IMR-90 (cell line): ENCODE measurements around the gene CUX1. TPM values are rescaled to one million over a fixed set of nuclear protein-coding genes. Genes with fewer than 3 reads are reported as not detected.

Experiments used
- ATAC-seq: fragments of 200-7000 bp; cut with Tn5 transposase; 2 replicates; pipeline ENCODE4 v1.9.1; 2020; ENCODE audit warnings: low read depth, mild to moderate bottlenecking, moderate library complexity
- BruUV-seq: library from RNA; stranded (reverse); fragments of 400-500 nt; replicated peaks from 2 replicates; lab custom pipeline; 2021; lab: Mats Ljungman, UMichigan
- CTCF ChIA-PET: fragments of 300-600 bp; formaldehyde crosslinking; extraction: SDS; loops from one replicate; lab custom pipeline; 2021; ENCODE audit warnings: antibody characterized with exemption; lab: Yijun Ruan, JAX
- POLR2A ChIA-PET: fragments of 300-600 bp; sonication (Branson Sonifier 250); formaldehyde crosslinking; loops from one replicate; lab custom pipeline; 2022; ENCODE audit warnings: antibody characterized with exemption; ENCODE audit not compliant: unreplicated experiment; lab: Charles Lee
- DNase-seq: peaks from one replicate; pipeline ENCODE4 v3.0.0; 2013
- H2AFZ ChIP-seq: replicated peaks from 2 replicates; pipeline ENCODE3; 2013; ENCODE audit warnings: low read length, mild to moderate bottlenecking; ENCODE audit not compliant: poor library complexity
- H2AK5ac ChIP-seq: 2 replicates; pipeline ENCODE4 v1.6.1; 2013; ENCODE audit warnings: low read depth, low read length, inconsistent platforms
- H2AK9ac ChIP-seq: replicated peaks from 2 replicates; pipeline ENCODE3; 2013; ENCODE audit warnings: mild to moderate bottlenecking, low read depth, low read length, moderate library complexity; ENCODE audit not compliant: poor library complexity
- H2BK120ac ChIP-seq: 2 replicates; pipeline ENCODE4 v1.6.1; 2013; ENCODE audit warnings: low read depth, low read length, inconsistent platforms
- H2BK15ac ChIP-seq: 3 replicates; pipeline ENCODE4 v1.6.1; 2013; ENCODE audit warnings: low read depth, low read length, inconsistent platforms
- H2BK20ac ChIP-seq: 2 replicates; pipeline ENCODE4 v1.6.1; 2013; ENCODE audit warnings: low read depth, mild to moderate bottlenecking, inconsistent platforms, low read length, moderate library complexity
- H2BK5ac ChIP-seq: 2 replicates; pipeline ENCODE4 v1.6.1; 2013; ENCODE audit warnings: mild to moderate bottlenecking, low read depth, low read length, inconsistent platforms; ENCODE audit not compliant: poor library complexity, severe bottlenecking
- H3K14ac ChIP-seq: replicated peaks from 2 replicates; pipeline ENCODE4 v1.6.1; 2013; ENCODE audit warnings: low read depth, low read length, inconsistent platforms
- H3K18ac ChIP-seq: 2 replicates; pipeline ENCODE4 v1.6.1; 2013; ENCODE audit warnings: low read depth, low read length, control low read depth
- H3K23ac ChIP-seq: 2 replicates; pipeline ENCODE4 v1.6.1; 2013; ENCODE audit warnings: low read depth, low read length, inconsistent platforms
- H3K27ac ChIP-seq: 2 replicates; pipeline ENCODE4 v1.5.1; 2013; ENCODE audit warnings: mild to moderate bottlenecking, control low read depth, low read length; ENCODE audit not compliant: insufficient read depth
- H3K27me3 ChIP-seq: 2 replicates; pipeline ENCODE4 v1.6.1; 2013; ENCODE audit warnings: low read length; ENCODE audit not compliant: control insufficient read depth, insufficient read depth
- H3K36me3 ChIP-seq: 2 replicates; pipeline ENCODE4 v1.6.1; 2013; ENCODE audit warnings: low read length, mixed read lengths; ENCODE audit not compliant: control insufficient read depth, insufficient read depth
- H3K4ac ChIP-seq: 2 replicates; pipeline ENCODE4 v1.6.1; 2013; ENCODE audit warnings: low read depth, low read length, inconsistent platforms
- H3K4me1 ChIP-seq: 2 replicates; pipeline ENCODE4 v1.6.1; 2013; ENCODE audit warnings: low read length, mixed read lengths; ENCODE audit not compliant: control insufficient read depth, insufficient read depth
- H3K4me2 ChIP-seq: 2 replicates; pipeline ENCODE4 v1.6.1; 2013; ENCODE audit warnings: low read depth, mild to moderate bottlenecking, control low read depth, low read length, moderate library complexity
- H3K4me3 ChIP-seq: 2 replicates; pipeline ENCODE4 v1.5.1; 2013; ENCODE audit warnings: low read depth, mild to moderate bottlenecking, control low read depth, low read length, moderate library complexity; ENCODE audit not compliant: insufficient read depth
- H3K56ac ChIP-seq: 2 replicates; pipeline ENCODE4 v1.6.1; 2013; ENCODE audit warnings: low read length, inconsistent platforms; ENCODE audit not compliant: insufficient read depth; ENCODE audit errors: extremely low read depth
- H3K79me1 ChIP-seq, 2 experiments: 2 replicates each; pipeline ENCODE4 v1.6.1; 2013; ENCODE audit warnings: low read length in 2 of 2, inconsistent platforms in 1 of 2, low read depth in 1 of 2
- H3K9ac ChIP-seq: 2 replicates; pipeline ENCODE4 v1.6.1; 2013; ENCODE audit warnings: low read depth, low read length, control low read depth
- H3K9me1 ChIP-seq: 2 replicates; pipeline ENCODE4 v1.6.1; 2013; ENCODE audit warnings: low read length, inconsistent platforms; ENCODE audit not compliant: insufficient read depth
- H3K9me3 ChIP-seq: 2 replicates; pipeline ENCODE4 v1.6.1; 2013; ENCODE audit warnings: low read length; ENCODE audit not compliant: control insufficient read depth, insufficient read depth
- H4K20me1 ChIP-seq: 2 replicates; pipeline ENCODE4 v1.6.1; 2013; ENCODE audit warnings: low read length, inconsistent platforms; ENCODE audit not compliant: insufficient read depth
- H4K5ac ChIP-seq: 2 replicates; pipeline ENCODE4 v1.6.1; 2013; ENCODE audit warnings: mild to moderate bottlenecking, low read depth, low read length, control low read depth
- H4K8ac ChIP-seq, 2 experiments: 2 replicates each; pipeline ENCODE4 v1.6.1; 2013; ENCODE audit warnings: low read depth in 2 of 2, low read length in 2 of 2, control low read depth in 1 of 2, inconsistent platforms in 1 of 2
- H4K91ac ChIP-seq: 2 replicates; pipeline ENCODE4 v1.6.1; 2013; ENCODE audit warnings: low read depth, low read length, inconsistent platforms; ENCODE audit not compliant: insufficient read depth
- BHLHE40 ChIP-seq: fragments of 150-350 bp; IDR thresholded peaks from 2 replicates; pipeline ENCODE4 v1.6.1; 2016; ENCODE audit warnings: mild to moderate bottlenecking, low read depth, low read length
- CHD1 ChIP-seq: IDR thresholded peaks from 2 replicates; pipeline ENCODE4 v1.6.1; 2012; ENCODE audit warnings: low read depth, low read length, improper control_type of control experiment
- FOS ChIP-seq: fragments of 150-350 bp; IDR thresholded peaks from 2 replicates; pipeline ENCODE4 v1.6.1; 2016; ENCODE audit warnings: low read depth, low read length
- MAFK ChIP-seq: IDR thresholded peaks from 2 replicates; pipeline ENCODE4 v1.6.1; 2012; ENCODE audit warnings: low read depth, low read length, improper control_type of control experiment
- MAZ ChIP-seq: IDR thresholded peaks from 2 replicates; pipeline ENCODE4 v1.6.1; 2012; ENCODE audit warnings: low read depth, mild to moderate bottlenecking, low read length, improper control_type of control experiment, moderate library complexity, borderline replicate concordance
- MXI1 ChIP-seq: IDR thresholded peaks from 2 replicates; pipeline ENCODE4 v1.6.1; 2012; ENCODE audit warnings: low read depth, mild to moderate bottlenecking, low read length, moderate library complexity, borderline replicate concordance
- POLR2A ChIP-seq: IDR thresholded peaks from 2 replicates; pipeline ENCODE4 v1.6.1; 2012; ENCODE audit warnings: mild to moderate bottlenecking, low read depth, low read length
- RCOR1 ChIP-seq: IDR thresholded peaks from 2 replicates; pipeline ENCODE4 v1.6.1; 2012; ENCODE audit warnings: mild to moderate bottlenecking, low read length, improper control_type of control experiment; ENCODE audit not compliant: insufficient replicate concordance
- WGBS, 2 experiments: methylation state at CpG; one replicate each; pipeline versions ENCODE4 v1.1.5 to v1.1.7; 2013; ENCODE audit warnings: missing lambda C conversion rate in 2 of 2; ENCODE audit not compliant: insufficient read length in 1 of 2; ENCODE audit errors: extremely low coverage in 2 of 2; 5-methylcytosine and 5-hydroxymethylcytosine counted together
- dilution Hi-C: fragments of 300-500 bp; cut with HindIII; formaldehyde crosslinking; loops from one replicate; pipeline ENCODE4 v1.14.3; 2018; ENCODE audit warnings: low sequenced_read_pairs; ENCODE audit not compliant: unreplicated experiment
- in situ Hi-C: fragments of 300-500 bp; cut with MboI; formaldehyde crosslinking; loops from 3 replicates; pipeline ENCODE4 v1.14.3; 2019; ENCODE audit warnings: low sequenced_read_pairs, inconsistent platforms, mixed read lengths
- intact Hi-C: fragments of 100-400 bp; cut with micrococcal nuclease; formaldehyde crosslinking; loops from 2 replicates; pipeline ENCODE4 v1.10.0; 2022
- polyA plus RNA-seq, 3 experiments: library from polyadenylated mRNA; depleted of rRNA; stranded (reverse); fragments of >200 nt; gene quantifications; 2 replicates each; pipeline ENCODE4 v1.2.3, GENCODE V29; 2012; ENCODE audit warnings: low replicate concordance in 1 of 3
- total RNA-seq: library from RNA; depleted of rRNA; stranded (reverse); fragments of >200 nt; gene quantifications from 2 replicates; pipeline ENCODE4 v1.2.3, GENCODE V29; 2012
- TF ChIP-seq, protein P1 (sequence below): fragments of 150-350 bp; IDR thresholded peaks from 2 replicates; pipeline ENCODE4 v1.6.1; 2016; ENCODE audit warnings: low read depth, mild to moderate bottlenecking, low read length, moderate library complexity, borderline replicate concordance
- TF ChIP-seq, protein P2 (sequence below): fragments of 150-350 bp; IDR thresholded peaks from 2 replicates; pipeline ENCODE4 v1.6.1; 2017; ENCODE audit warnings: mild to moderate bottlenecking, antibody characterized with exemption, low read length, low read depth
- TF ChIP-seq, protein P3 (sequence below): conservative IDR thresholded peaks from 2 replicates; pipeline ENCODE4 v1.5.1; 2012; ENCODE audit warnings: mild to moderate bottlenecking, low read depth, low read length, improper control_type of control experiment

Gene CUX1
- total and polyA plus RNA-seq, 2 of the 4 experiments (the other 2 are of a cell fraction): 19.7 to 46.4 TPM

- WGBS, 2 experiments: 86% methylated on average over 3 of the region's 13 CpGs; no CpG with 5 or more reads in 1 of the 2 experiments
- dilution Hi-C loops (no loop called here), in situ Hi-C loops (no loop called here), intact Hi-C loops (no loop called here)
- no peak overlapping the region for H2BK15ac ChIP-seq
- no peak overlapping the region for H3K4me2 ChIP-seq
- H3K56ac ChIP-seq: no peak overlapping the region
- no peaks in the 10 kb centered on the region for H3K4me1 ChIP-seq
- H2AK5ac ChIP-seq: no peak overlapping the region
- no peak overlapping the region for H3K4me3 ChIP-seq
- no peak overlapping the region for H2BK120ac ChIP-seq
- DNase-seq: no peak
- TF ChIP-seq, protein P1, sequence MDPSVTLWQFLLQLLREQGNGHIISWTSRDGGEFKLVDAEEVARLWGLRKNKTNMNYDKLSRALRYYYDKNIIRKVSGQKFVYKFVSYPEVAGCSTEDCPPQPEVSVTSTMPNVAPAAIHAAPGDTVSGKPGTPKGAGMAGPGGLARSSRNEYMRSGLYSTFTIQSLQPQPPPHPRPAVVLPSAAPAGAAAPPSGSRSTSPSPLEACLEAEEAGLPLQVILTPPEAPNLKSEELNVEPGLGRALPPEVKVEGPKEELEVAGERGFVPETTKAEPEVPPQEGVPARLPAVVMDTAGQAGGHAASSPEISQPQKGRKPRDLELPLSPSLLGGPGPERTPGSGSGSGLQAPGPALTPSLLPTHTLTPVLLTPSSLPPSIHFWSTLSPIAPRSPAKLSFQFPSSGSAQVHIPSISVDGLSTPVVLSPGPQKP: no peak
- TF ChIP-seq, protein P2, sequence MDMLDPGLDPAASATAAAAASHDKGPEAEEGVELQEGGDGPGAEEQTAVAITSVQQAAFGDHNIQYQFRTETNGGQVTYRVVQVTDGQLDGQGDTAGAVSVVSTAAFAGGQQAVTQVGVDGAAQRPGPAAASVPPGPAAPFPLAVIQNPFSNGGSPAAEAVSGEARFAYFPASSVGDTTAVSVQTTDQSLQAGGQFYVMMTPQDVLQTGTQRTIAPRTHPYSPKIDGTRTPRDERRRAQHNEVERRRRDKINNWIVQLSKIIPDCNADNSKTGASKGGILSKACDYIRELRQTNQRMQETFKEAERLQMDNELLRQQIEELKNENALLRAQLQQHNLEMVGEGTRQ: no peak
- no peak for TF ChIP-seq CHD1
- TF ChIP-seq, protein P3, sequence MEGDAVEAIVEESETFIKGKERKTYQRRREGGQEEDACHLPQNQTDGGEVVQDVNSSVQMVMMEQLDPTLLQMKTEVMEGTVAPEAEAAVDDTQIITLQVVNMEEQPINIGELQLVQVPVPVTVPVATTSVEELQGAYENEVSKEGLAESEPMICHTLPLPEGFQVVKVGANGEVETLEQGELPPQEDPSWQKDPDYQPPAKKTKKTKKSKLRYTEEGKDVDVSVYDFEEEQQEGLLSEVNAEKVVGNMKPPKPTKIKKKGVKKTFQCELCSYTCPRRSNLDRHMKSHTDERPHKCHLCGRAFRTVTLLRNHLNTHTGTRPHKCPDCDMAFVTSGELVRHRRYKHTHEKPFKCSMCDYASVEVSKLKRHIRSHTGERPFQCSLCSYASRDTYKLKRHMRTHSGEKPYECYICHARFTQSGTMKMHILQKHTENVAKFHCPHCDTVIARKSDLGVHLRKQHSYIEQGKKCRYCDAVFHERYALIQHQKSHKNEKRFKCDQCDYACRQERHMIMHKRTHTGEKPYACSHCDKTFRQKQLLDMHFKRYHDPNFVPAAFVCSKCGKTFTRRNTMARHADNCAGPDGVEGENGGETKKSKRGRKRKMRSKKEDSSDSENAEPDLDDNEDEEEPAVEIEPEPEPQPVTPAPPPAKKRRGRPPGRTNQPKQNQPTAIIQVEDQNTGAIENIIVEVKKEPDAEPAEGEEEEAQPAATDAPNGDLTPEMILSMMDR: no peak
- no peak for TF ChIP-seq RCOR1
- TF ChIP-seq MAZ: no peak
- no peak for TF ChIP-seq MXI1
- TF ChIP-seq MAFK: no peak
- TF ChIP-seq FOS: no peak
- TF ChIP-seq POLR2A: no peak
- TF ChIP-seq BHLHE40: no peak
- no peak overlapping the region for H4K91ac ChIP-seq
- POLR2A ChIA-PET: no interaction called here
- no peak overlapping the region for H2AFZ ChIP-seq
- CTCF ChIA-PET: no interaction called here
- no peak overlapping the region for H2AK9ac ChIP-seq
- H4K5ac ChIP-seq: no peak overlapping the region
- H3K79me1 ChIP-seq: peaks cover 0 to 3% of the 10 kb centered on the region in 2 experiments; a peak in 1 of 4 replicates
- peaks cover 33% of the 10 kb centered on the region for H3K36me3 ChIP-seq
- H3K9me1 ChIP-seq: peaks cover 9% of the 10 kb centered on the region; the same call in 1 of the 2 replicates
- no peaks in the 10 kb centered on the region for H3K9me3 ChIP-seq
- H3K9ac ChIP-seq: no peak overlapping the region
- H3K27ac ChIP-seq: no peak overlapping the region
- no peaks in the 10 kb centered on the region; the same call in 1 of the 2 replicates for H4K20me1 ChIP-seq
- H2BK20ac ChIP-seq: no peak overlapping the region
- H4K8ac ChIP-seq: no peak overlapping the region
- no peak for ATAC-seq
- no peak overlapping the region for H3K4ac ChIP-seq
- BruUV-seq: no TSS peak
- H3K27me3 ChIP-seq: no peaks in the 10 kb centered on the region
- H2BK5ac ChIP-seq: no peak overlapping the region
- H3K14ac ChIP-seq: no peak overlapping the region
- H3K18ac ChIP-seq: no peak overlapping the region
- no peak overlapping the region for H3K23ac ChIP-seq
Observed at GRCh38 chr7:102210787-102211186, 393.4 kb downstream of the CUX1 start.
